ENCODE measurements around the gene HOMER3.

HOMER3 gene

DNA sequence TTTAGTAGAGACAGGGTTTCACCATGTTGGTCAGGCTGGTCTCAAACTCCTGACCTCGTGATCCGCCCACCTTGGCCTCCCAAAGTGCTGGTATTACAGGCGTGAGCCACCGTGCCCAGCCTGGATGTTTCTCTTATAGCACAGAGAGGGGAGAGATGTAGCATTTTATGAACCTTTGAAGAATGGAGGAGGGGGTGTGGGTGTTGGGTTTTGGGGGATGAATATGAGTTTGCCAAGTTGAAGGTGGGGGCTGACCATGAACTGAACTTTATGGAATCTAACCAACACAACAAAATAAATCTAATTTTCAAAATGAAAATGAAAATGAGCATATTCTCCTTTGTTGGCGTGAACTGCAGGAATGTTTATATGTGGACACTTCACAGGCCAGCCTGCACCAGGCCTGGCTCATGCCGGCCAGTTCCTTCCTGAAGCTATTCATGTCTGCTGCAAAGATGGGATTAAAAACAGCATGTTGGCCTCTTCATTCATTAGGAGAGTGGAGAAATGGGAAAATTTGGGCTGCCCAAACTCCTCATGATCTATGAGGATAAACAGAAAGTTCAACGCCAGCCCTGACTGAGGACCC, 39.5 kb upstream of the HOMER3 start:
- Histone ChIP-seq H3K36me3 (ENCODE audit: insufficient read depth, insufficient read length, low read length) (no peaks in the 10 kb centered on the region), H3K27me3 (ENCODE audit: insufficient read depth, insufficient read length) (peaks cover 4% of the 10 kb centered on the region), H3K9ac (ENCODE audit: insufficient read length, low read depth) (no peak overlapping the region), H3K4me1 (ENCODE audit: insufficient read depth, insufficient read length) (peaks cover 3% of the 10 kb centered on the region), H3K9me3 (ENCODE audit: insufficient read depth, low read length) (no peaks in the 10 kb centered on the region), H3K4me3 (ENCODE audit: insufficient read length, low read depth) (no peak overlapping the region)
- DNase-seq (ENCODE audit: low read depth, low spot score): no peak
- TF ChIP-seq SUZ12 (IDR thresholded peaks at IDR 0.05; ENCODE audit: extremely low read depth, insufficient read depth, insufficient read length) (no peak), ZNF274 (IDR thresholded peaks at IDR 0.05; ENCODE audit: low read depth, low read length) (no peak), YY1 (IDR thresholded peaks at IDR 0.05; ENCODE audit: insufficient read depth, insufficient read length) (no peak)

DNA sequence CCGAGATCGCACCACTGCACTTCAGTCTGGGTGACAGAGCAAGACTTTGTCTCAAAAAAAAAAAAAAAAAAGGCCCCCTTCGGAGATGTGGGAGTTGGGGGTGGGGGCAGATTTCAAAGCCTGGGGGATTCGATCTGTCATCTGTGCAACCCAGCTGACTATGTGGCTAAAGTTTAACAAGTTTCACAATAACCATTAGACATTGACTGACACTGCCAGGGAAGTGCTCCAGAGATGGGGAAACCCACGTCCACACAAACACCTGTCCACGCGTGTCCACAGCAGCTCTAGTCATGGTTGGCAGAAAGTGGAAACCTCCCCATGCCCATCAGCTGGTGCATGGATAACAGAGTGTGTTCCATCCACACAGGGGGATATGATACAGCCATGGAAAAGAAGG, 37.6 kb upstream of the HOMER3 start:
- no peak overlapping the region for H3K4me3 ChIP-seq (ENCODE audit: insufficient read length, low read depth)
- no peak for TF ChIP-seq SUZ12 (IDR thresholded peaks at IDR 0.05; ENCODE audit: extremely low read depth, insufficient read depth, insufficient read length)
- TF ChIP-seq YY1 (IDR thresholded peaks at IDR 0.05; ENCODE audit: insufficient read depth, insufficient read length): no peak
- DNase-seq (ENCODE audit: low read depth, low spot score): no peak
- H3K9ac ChIP-seq (ENCODE audit: insufficient read length, low read depth): no peak overlapping the region
- H3K27me3 ChIP-seq (ENCODE audit: insufficient read depth, insufficient read length): peaks cover 4% of the 10 kb centered on the region
- no peaks in the 10 kb centered on the region for H3K9me3 ChIP-seq (ENCODE audit: insufficient read depth, low read length)
- no peaks in the 10 kb centered on the region for H3K36me3 ChIP-seq (ENCODE audit: insufficient read depth, insufficient read length, low read length)
- peaks cover 3% of the 10 kb centered on the region for H3K4me1 ChIP-seq (ENCODE audit: insufficient read depth, insufficient read length)

DNA sequence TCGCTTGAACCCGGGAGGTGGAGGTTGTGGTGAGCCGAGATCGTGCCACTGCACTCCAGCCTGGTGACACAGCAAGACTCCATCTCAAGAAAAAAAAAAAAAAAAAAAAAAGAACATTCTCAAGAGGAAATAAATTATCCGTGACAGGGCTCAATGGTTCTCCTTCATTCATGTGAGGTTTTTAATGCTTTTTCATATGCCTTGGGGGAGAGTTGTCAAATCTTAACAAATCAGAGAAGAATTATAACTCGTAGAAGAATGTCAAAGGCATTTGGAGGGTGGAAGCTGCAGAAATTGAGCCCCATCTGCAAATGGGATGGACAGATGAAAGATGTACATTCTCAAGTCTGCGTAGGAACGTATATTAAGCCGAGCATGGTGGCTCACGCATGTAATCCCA, 34.9 kb upstream of the HOMER3 start:
- no peak overlapping the region for H3K4me3 ChIP-seq (ENCODE audit: insufficient read length, low read depth)
- H3K9me3 ChIP-seq (ENCODE audit: insufficient read depth, low read length): no peaks in the 10 kb centered on the region
- no peaks in the 10 kb centered on the region for H3K36me3 ChIP-seq (ENCODE audit: insufficient read depth, insufficient read length, low read length)
- no peaks in the 10 kb centered on the region for H3K27me3 ChIP-seq (ENCODE audit: insufficient read depth, insufficient read length)
- H3K9ac ChIP-seq (ENCODE audit: insufficient read length, low read depth): no peak overlapping the region
- TF ChIP-seq ZNF274 (IDR thresholded peaks at IDR 0.05; ENCODE audit: low read depth, low read length) (no peak), SUZ12 (IDR thresholded peaks at IDR 0.05; ENCODE audit: extremely low read depth, insufficient read depth, insufficient read length) (no peak), YY1 (IDR thresholded peaks at IDR 0.05; ENCODE audit: insufficient read depth, insufficient read length) (no peak)
- DNase-seq (ENCODE audit: low read depth, low spot score): no peak
- peaks cover 3% of the 10 kb centered on the region for H3K4me1 ChIP-seq (ENCODE audit: insufficient read depth, insufficient read length)

DNA sequence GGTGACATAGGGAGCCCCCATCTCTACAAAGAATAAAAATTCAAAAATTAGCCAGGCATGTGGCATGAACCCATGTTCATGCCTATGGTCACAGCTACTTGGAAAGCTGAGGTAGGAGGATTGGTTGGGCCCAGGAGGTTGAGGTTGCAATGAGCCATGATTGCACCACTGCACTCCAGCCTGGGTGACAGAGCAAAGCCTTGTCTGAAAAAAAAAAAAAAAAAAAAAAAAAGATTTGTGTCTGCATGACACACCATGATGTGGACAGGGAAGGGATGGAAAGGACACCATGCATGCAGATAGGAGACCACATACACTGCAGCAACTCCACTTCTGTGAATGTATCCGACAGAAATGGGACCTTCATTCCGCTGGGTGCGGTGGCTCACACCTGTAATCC, 34.0 kb upstream of the HOMER3 start:
- no peaks in the 10 kb centered on the region for H3K9me3 ChIP-seq (ENCODE audit: insufficient read depth, low read length)
- no peak overlapping the region for H3K9ac ChIP-seq (ENCODE audit: insufficient read length, low read depth)
- H3K4me3 ChIP-seq (ENCODE audit: insufficient read length, low read depth): no peak overlapping the region
- H3K4me1 ChIP-seq (ENCODE audit: insufficient read depth, insufficient read length): peaks cover 3% of the 10 kb centered on the region
- H3K27me3 ChIP-seq (ENCODE audit: insufficient read depth, insufficient read length): no peaks in the 10 kb centered on the region
- TF ChIP-seq SUZ12 (IDR thresholded peaks at IDR 0.05; ENCODE audit: extremely low read depth, insufficient read depth, insufficient read length) (no peak), ZNF274 (IDR thresholded peaks at IDR 0.05; ENCODE audit: low read depth, low read length) (no peak), YY1 (IDR thresholded peaks at IDR 0.05; ENCODE audit: insufficient read depth, insufficient read length) (no peak)
- H3K36me3 ChIP-seq (ENCODE audit: insufficient read depth, insufficient read length, low read length): no peaks in the 10 kb centered on the region
- DNase-seq (ENCODE audit: low read depth, low spot score): no peak

DNA sequence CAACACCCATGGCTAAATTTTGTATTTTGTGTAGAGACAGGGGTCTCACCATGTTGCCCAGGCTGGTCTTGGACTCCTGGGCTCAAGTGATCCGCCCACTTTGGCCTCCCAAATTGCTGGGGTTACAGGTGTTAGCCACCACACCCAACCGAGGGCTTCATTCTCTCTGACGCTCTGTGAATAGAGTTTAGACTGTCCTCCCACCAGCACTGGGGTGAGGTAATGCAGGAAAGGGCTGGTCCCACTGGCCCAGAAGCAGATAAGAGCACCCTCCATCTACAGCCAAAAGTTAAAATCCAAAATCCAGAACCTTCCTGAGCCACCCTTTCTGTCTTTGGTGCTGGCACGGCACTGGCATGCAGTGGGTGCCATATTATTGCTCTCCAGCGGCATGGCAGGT, 31.8 kb upstream of the HOMER3 start:
- Histone ChIP-seq H3K27me3 (ENCODE audit: insufficient read depth, insufficient read length) (no peaks in the 10 kb centered on the region), H3K4me1 (ENCODE audit: insufficient read depth, insufficient read length) (no peaks in the 10 kb centered on the region), H3K36me3 (ENCODE audit: insufficient read depth, insufficient read length, low read length) (no peaks in the 10 kb centered on the region), H3K9ac (ENCODE audit: insufficient read length, low read depth) (no peak overlapping the region), H3K4me3 (ENCODE audit: insufficient read length, low read depth) (no peak overlapping the region), H3K9me3 (ENCODE audit: insufficient read depth, low read length) (peaks cover 10% of the 10 kb centered on the region; the same call in 1 of the 2 replicates)
- no peak for TF ChIP-seq SUZ12 (IDR thresholded peaks at IDR 0.05; ENCODE audit: extremely low read depth, insufficient read depth, insufficient read length)
- TF ChIP-seq YY1 (IDR thresholded peaks at IDR 0.05; ENCODE audit: insufficient read depth, insufficient read length): no peak
- TF ChIP-seq ZNF274 (IDR thresholded peaks at IDR 0.05; ENCODE audit: low read depth, low read length): no peak
- DNase-seq (ENCODE audit: low read depth, low spot score): no peak

DNA sequence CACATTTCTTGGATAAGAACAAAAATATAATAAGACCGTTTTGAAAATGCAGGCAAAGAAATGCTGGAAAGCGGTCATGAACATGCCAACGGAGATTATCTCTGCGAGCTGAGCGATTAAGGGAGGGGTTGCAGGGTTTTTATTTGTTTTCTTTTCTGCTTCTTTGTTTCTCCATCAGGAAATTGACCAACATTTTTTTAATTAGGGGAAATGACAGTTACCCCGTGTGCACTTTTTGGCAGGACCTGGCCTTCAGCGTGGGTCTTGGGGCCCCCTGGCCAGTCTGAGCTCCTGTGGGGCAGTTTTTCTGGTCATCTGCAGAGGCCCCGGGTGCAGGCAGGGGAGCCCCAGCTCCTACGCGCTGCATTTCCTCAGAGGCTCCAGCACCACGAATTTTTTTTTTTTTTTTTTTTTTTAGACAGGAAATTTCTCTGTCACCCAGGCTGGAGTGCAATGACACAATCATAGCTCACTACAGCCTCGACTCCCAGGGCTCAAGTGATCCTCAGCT, 31.3 kb upstream of the HOMER3 start:
- no peaks in the 10 kb centered on the region for H3K36me3 ChIP-seq (ENCODE audit: insufficient read depth, insufficient read length, low read length)
- no peak overlapping the region for H3K9ac ChIP-seq (ENCODE audit: insufficient read length, low read depth)
- no peaks in the 10 kb centered on the region for H3K4me1 ChIP-seq (ENCODE audit: insufficient read depth, insufficient read length)
- H3K9me3 ChIP-seq (ENCODE audit: insufficient read depth, low read length): peaks cover 10% of the 10 kb centered on the region; the same call in 1 of the 2 replicates
- no peak for DNase-seq (ENCODE audit: low read depth, low spot score)
- H3K4me3 ChIP-seq (ENCODE audit: insufficient read length, low read depth): no peak overlapping the region
- no peaks in the 10 kb centered on the region for H3K27me3 ChIP-seq (ENCODE audit: insufficient read depth, insufficient read length)
- TF ChIP-seq ZNF274 (IDR thresholded peaks at IDR 0.05; ENCODE audit: low read depth, low read length) (no peak), SUZ12 (IDR thresholded peaks at IDR 0.05; ENCODE audit: extremely low read depth, insufficient read depth, insufficient read length) (no peak), YY1 (IDR thresholded peaks at IDR 0.05; ENCODE audit: insufficient read depth, insufficient read length) (no peak)

DNA sequence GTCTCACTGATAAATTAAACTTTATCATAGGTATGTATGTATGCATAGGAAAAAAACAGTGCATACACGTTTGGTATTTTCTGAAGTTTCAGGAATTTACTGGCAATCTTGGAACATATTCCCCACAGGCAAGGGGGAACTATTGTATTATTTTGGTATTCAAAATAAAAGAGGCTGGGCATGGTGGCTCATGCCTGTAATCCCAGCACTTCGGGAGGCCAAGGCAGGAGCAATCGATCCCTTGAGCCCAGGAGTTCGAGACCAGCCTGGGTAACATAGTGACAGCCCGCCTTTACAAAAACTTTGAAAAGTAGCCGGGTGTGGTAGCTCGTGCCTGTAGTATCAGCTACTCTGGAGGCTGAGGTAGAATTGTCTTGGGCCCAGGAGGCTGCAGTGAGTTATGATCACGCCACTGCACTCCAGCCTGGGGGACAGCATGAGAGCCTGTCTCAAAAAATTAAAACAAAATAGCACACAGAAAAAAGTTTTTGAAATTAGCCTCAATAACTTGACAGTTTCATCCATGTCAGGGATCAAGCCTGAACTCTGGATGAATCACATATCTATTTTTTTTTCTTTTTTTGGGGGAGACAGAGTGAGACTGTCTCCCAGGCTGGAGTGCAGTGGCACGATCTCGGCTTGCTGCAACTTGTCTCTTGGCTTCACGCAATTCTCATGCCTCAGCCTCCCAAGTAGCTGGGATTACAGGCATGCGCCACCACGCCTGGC, 29.1 kb upstream of the HOMER3 start:
- TF ChIP-seq SUZ12 (IDR thresholded peaks at IDR 0.05; ENCODE audit: extremely low read depth, insufficient read depth, insufficient read length): no peak
- TF ChIP-seq YY1 (IDR thresholded peaks at IDR 0.05; ENCODE audit: insufficient read depth, insufficient read length): no peak
- no peak for TF ChIP-seq ZNF274 (IDR thresholded peaks at IDR 0.05; ENCODE audit: low read depth, low read length)
- Histone ChIP-seq H3K4me3 (ENCODE audit: insufficient read length, low read depth) (no peak overlapping the region), H3K27me3 (ENCODE audit: insufficient read depth, insufficient read length) (no peaks in the 10 kb centered on the region), H3K9me3 (ENCODE audit: insufficient read depth, low read length) (peaks cover 10% of the 10 kb centered on the region; the same call in 1 of the 2 replicates), H3K9ac (ENCODE audit: insufficient read length, low read depth) (no peak overlapping the region), H3K36me3 (ENCODE audit: insufficient read depth, insufficient read length, low read length) (no peaks in the 10 kb centered on the region), H3K4me1 (ENCODE audit: insufficient read depth, insufficient read length) (no peaks in the 10 kb centered on the region)
- DNase-seq (ENCODE audit: low read depth, low spot score): no peak
